ENCODE results near the gene RASGEF1C.

DNA sequence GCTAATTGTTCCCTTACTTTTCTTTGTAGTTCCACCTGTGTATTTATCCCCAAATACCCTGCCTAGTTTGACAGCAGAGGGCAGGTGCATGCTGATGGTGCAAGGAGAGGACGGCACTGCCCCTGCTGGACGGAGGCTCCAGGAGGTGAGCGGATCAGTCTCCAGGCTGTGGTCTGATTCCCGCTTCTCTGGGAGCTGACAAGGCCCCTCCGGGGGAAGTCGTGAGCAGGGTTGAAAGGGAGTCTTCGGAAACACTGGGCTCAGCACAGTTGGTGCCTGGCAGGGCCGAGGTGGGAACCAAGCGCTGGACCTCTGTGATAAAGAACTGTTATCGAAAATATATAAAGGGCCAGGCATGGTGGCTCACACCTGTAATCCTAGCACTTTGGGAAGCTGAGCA, 52.9 kb downstream of the RASGEF1C start:
- TF ChIP-seq KDM1A (IDR thresholded peaks at IDR 0.05; ENCODE audit: borderline replicate concordance), result no peak
- no peak for TF ChIP-seq CTCF (IDR thresholded peaks at IDR 0.05 in 2 of 3, conservative IDR thresholded peaks at IDR 0.05 in 1 of 3; ENCODE audit: control insufficient read depth in 2 of 3, extremely low read depth in 1 of 3, insufficient read depth in 1 of 3, low read depth in 3 of 3, low read length in 3 of 3)
- TF ChIP-seq NR2C2 (IDR thresholded peaks at IDR 0.05; ENCODE audit: borderline replicate concordance, control insufficient read depth, insufficient read length, low read depth), result no peak

Data from GM12878 (cell line).